HEK293 (cell line): ENCODE results near the gene LCN10.

Experiments used
- HOXC10 ChIP-seq: sonication (generic); formaldehyde crosslinking; IDR thresholded peaks from 2 replicates; pipeline ENCODE4 v1.8.1; 2023; ENCODE audit warnings: mild to moderate bottlenecking, missing genetic modification reagents
- PRDM2 ChIP-seq: fragments of 450-650 bp; formaldehyde crosslinking; IDR thresholded peaks from 2 replicates; pipeline ENCODE4 v1.5.1; 2016; ENCODE audit warnings: missing biosample characterization, missing genetic modification characterization, borderline replicate concordance
- PRDM4 ChIP-seq: fragments of 450-650 bp; formaldehyde crosslinking; IDR thresholded peaks from 2 replicates; pipeline ENCODE4 v1.5.1; 2017; ENCODE audit warnings: missing biosample characterization, missing genetic modification characterization
- YY1 ChIP-seq: fragments of 450-650 bp; formaldehyde crosslinking; IDR thresholded peaks from 2 replicates; pipeline ENCODE4 v1.5.1; 2018; ENCODE audit warnings: missing biosample characterization, missing genetic modification characterization
- ZNF121 ChIP-seq: fragments of 450-650 bp; formaldehyde crosslinking; IDR thresholded peaks from 2 replicates; pipeline ENCODE4 v1.5.1; 2016; ENCODE audit warnings: missing biosample characterization, missing genetic modification characterization
- ZNF140 ChIP-seq: fragments of 450-650 bp; formaldehyde crosslinking; IDR thresholded peaks from 2 replicates; pipeline ENCODE4 v1.5.1; 2016; ENCODE audit warnings: missing biosample characterization, missing genetic modification characterization
- ZNF146 ChIP-seq: fragments of 450-650 bp; formaldehyde crosslinking; IDR thresholded peaks from 2 replicates; pipeline ENCODE4 v1.5.1; 2016; ENCODE audit warnings: missing biosample characterization, missing genetic modification characterization
- ZNF274 ChIP-seq, 2 experiments: fragments of 200-500 bp in 1 of 2; fragments of 450-650 bp in 1 of 2; sonication (Bioruptor generic) in 1 of 2; formaldehyde crosslinking in 1 of 2; IDR thresholded peaks; 2 replicates each; pipeline versions ENCODE4 v1.5.1 to v1.6.1; 2014 to 2016; ENCODE audit warnings: borderline replicate concordance in 1 of 2, inconsistent platforms in 1 of 2, low read length in 1 of 2, missing biosample characterization in 1 of 2, missing genetic modification characterization in 1 of 2
- ZNF311 ChIP-seq: fragments of 450-650 bp; formaldehyde crosslinking; IDR thresholded peaks from 2 replicates; pipeline ENCODE4 v1.5.1; 2017; ENCODE audit warnings: missing biosample characterization, missing genetic modification characterization, borderline replicate concordance
- ZNF366 ChIP-seq: fragments of 450-650 bp; formaldehyde crosslinking; conservative IDR thresholded peaks from 2 replicates; pipeline ENCODE4 v1.5.1; 2016; ENCODE audit warnings: missing biosample characterization, missing genetic modification characterization
- ZNF768 ChIP-seq: fragments of 450-650 bp; formaldehyde crosslinking; IDR thresholded peaks from 2 replicates; pipeline ENCODE4 v1.5.1; 2018; ENCODE audit warnings: missing biosample characterization, mild to moderate bottlenecking, missing genetic modification characterization
- ZNF776 ChIP-seq: fragments of 450-650 bp; formaldehyde crosslinking; IDR thresholded peaks from 2 replicates; pipeline ENCODE4 v1.5.0; 2017; ENCODE audit warnings: missing biosample characterization, missing genetic modification characterization, borderline replicate concordance
- TF ChIP-seq, protein P1 (sequence below): fragments of 450-650 bp; formaldehyde crosslinking; IDR thresholded peaks from 2 replicates; pipeline ENCODE4 v1.5.1; 2016; ENCODE audit warnings: missing biosample characterization, missing genetic modification characterization
- TF ChIP-seq, protein P2 (sequence below): fragments of 450-650 bp; formaldehyde crosslinking; IDR thresholded peaks from 2 replicates; pipeline ENCODE4 v1.5.1; 2016; ENCODE audit warnings: missing biosample characterization, missing genetic modification characterization, low read depth

- no peak for TF ChIP-seq ZNF311 (tag by site-specific recombination)
- TF ChIP-seq ZNF366 (tag by site-specific recombination) = no peak
- TF ChIP-seq PRDM2 (tag by site-specific recombination) = no peak
- no peak for TF ChIP-seq PRDM4 (tag by site-specific recombination)
- TF ChIP-seq, protein P1, sequence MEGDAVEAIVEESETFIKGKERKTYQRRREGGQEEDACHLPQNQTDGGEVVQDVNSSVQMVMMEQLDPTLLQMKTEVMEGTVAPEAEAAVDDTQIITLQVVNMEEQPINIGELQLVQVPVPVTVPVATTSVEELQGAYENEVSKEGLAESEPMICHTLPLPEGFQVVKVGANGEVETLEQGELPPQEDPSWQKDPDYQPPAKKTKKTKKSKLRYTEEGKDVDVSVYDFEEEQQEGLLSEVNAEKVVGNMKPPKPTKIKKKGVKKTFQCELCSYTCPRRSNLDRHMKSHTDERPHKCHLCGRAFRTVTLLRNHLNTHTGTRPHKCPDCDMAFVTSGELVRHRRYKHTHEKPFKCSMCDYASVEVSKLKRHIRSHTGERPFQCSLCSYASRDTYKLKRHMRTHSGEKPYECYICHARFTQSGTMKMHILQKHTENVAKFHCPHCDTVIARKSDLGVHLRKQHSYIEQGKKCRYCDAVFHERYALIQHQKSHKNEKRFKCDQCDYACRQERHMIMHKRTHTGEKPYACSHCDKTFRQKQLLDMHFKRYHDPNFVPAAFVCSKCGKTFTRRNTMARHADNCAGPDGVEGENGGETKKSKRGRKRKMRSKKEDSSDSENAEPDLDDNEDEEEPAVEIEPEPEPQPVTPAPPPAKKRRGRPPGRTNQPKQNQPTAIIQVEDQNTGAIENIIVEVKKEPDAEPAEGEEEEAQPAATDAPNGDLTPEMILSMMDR = no peak
- TF ChIP-seq ZNF768 (tag by site-specific recombination) = no peak
- TF ChIP-seq, protein P2, sequence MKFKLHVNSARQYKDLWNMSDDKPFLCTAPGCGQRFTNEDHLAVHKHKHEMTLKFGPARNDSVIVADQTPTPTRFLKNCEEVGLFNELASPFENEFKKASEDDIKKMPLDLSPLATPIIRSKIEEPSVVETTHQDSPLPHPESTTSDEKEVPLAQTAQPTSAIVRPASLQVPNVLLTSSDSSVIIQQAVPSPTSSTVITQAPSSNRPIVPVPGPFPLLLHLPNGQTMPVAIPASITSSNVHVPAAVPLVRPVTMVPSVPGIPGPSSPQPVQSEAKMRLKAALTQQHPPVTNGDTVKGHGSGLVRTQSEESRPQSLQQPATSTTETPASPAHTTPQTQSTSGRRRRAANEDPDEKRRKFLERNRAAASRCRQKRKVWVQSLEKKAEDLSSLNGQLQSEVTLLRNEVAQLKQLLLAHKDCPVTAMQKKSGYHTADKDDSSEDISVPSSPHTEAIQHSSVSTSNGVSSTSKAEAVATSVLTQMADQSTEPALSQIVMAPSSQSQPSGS (tag by site-specific recombination) = no peak
- no peak for TF ChIP-seq HOXC10 (CRISPR knock-in tag)
- TF ChIP-seq ZNF776 = no peak
- no peak for TF ChIP-seq ZNF146 (tag by site-specific recombination)
- no peak for TF ChIP-seq ZNF140 (tag by site-specific recombination)
- TF ChIP-seq YY1 = no peak
- TF ChIP-seq ZNF274 (IDR thresholded peaks at IDR 0.05; ENCODE audit: low read length) = no peak
- no peak for TF ChIP-seq ZNF274 (tag by site-specific recombination; IDR thresholded peaks at IDR 0.05; ENCODE audit: borderline replicate concordance)
- TF ChIP-seq ZNF121 = no peak
Observed at GRCh38 chr9:136735812-136736480, 6.8 kb downstream of the LCN10 start.
